IMR-90 (cell line): ENCODE results near the gene C2CD4B. TPM values are rescaled to one million over a fixed set of nuclear protein-coding genes. Genes with fewer than 3 reads are reported as not detected.

Experiments used
- ATAC-seq: fragments of 200-7000 bp; cut with Tn5 transposase; 2 replicates; pipeline ENCODE4 v1.9.1; 2020; ENCODE audit warnings: low read depth, mild to moderate bottlenecking, moderate library complexity
- BruUV-seq: library from RNA; stranded (reverse); fragments of 400-500 nt; replicated peaks from 2 replicates; lab custom pipeline; 2021; lab: Mats Ljungman, UMichigan
- CTCF ChIA-PET: fragments of 300-600 bp; formaldehyde crosslinking; extraction: SDS; loops from one replicate; lab custom pipeline; 2021; ENCODE audit warnings: antibody characterized with exemption; lab: Yijun Ruan, JAX
- POLR2A ChIA-PET: fragments of 300-600 bp; sonication (Branson Sonifier 250); formaldehyde crosslinking; loops from one replicate; lab custom pipeline; 2022; ENCODE audit warnings: antibody characterized with exemption; ENCODE audit not compliant: unreplicated experiment; lab: Charles Lee
- DNase-seq: peaks from one replicate; pipeline ENCODE4 v3.0.0; 2013
- H2AFZ ChIP-seq: replicated peaks from 2 replicates; pipeline ENCODE3; 2013; ENCODE audit warnings: low read length, mild to moderate bottlenecking; ENCODE audit not compliant: poor library complexity
- H2AK5ac ChIP-seq: 2 replicates; pipeline ENCODE4 v1.6.1; 2013; ENCODE audit warnings: low read depth, low read length, inconsistent platforms
- H2AK9ac ChIP-seq: replicated peaks from 2 replicates; pipeline ENCODE3; 2013; ENCODE audit warnings: mild to moderate bottlenecking, low read depth, low read length, moderate library complexity; ENCODE audit not compliant: poor library complexity
- H2BK120ac ChIP-seq: 2 replicates; pipeline ENCODE4 v1.6.1; 2013; ENCODE audit warnings: low read depth, low read length, inconsistent platforms
- H2BK15ac ChIP-seq: 3 replicates; pipeline ENCODE4 v1.6.1; 2013; ENCODE audit warnings: low read depth, low read length, inconsistent platforms
- H2BK20ac ChIP-seq: 2 replicates; pipeline ENCODE4 v1.6.1; 2013; ENCODE audit warnings: low read depth, mild to moderate bottlenecking, inconsistent platforms, low read length, moderate library complexity
- H2BK5ac ChIP-seq: 2 replicates; pipeline ENCODE4 v1.6.1; 2013; ENCODE audit warnings: mild to moderate bottlenecking, low read depth, low read length, inconsistent platforms; ENCODE audit not compliant: poor library complexity, severe bottlenecking
- H3K14ac ChIP-seq: replicated peaks from 2 replicates; pipeline ENCODE4 v1.6.1; 2013; ENCODE audit warnings: low read depth, low read length, inconsistent platforms
- H3K18ac ChIP-seq: 2 replicates; pipeline ENCODE4 v1.6.1; 2013; ENCODE audit warnings: low read depth, low read length, control low read depth
- H3K23ac ChIP-seq: 2 replicates; pipeline ENCODE4 v1.6.1; 2013; ENCODE audit warnings: low read depth, low read length, inconsistent platforms
- H3K27ac ChIP-seq: 2 replicates; pipeline ENCODE4 v1.5.1; 2013; ENCODE audit warnings: mild to moderate bottlenecking, control low read depth, low read length; ENCODE audit not compliant: insufficient read depth
- H3K27me3 ChIP-seq: 2 replicates; pipeline ENCODE4 v1.6.1; 2013; ENCODE audit warnings: low read length; ENCODE audit not compliant: control insufficient read depth, insufficient read depth
- H3K36me3 ChIP-seq: 2 replicates; pipeline ENCODE4 v1.6.1; 2013; ENCODE audit warnings: low read length, mixed read lengths; ENCODE audit not compliant: control insufficient read depth, insufficient read depth
- H3K4ac ChIP-seq: 2 replicates; pipeline ENCODE4 v1.6.1; 2013; ENCODE audit warnings: low read depth, low read length, inconsistent platforms
- H3K4me1 ChIP-seq: 2 replicates; pipeline ENCODE4 v1.6.1; 2013; ENCODE audit warnings: low read length, mixed read lengths; ENCODE audit not compliant: control insufficient read depth, insufficient read depth
- H3K4me2 ChIP-seq: 2 replicates; pipeline ENCODE4 v1.6.1; 2013; ENCODE audit warnings: low read depth, mild to moderate bottlenecking, control low read depth, low read length, moderate library complexity
- H3K4me3 ChIP-seq: 2 replicates; pipeline ENCODE4 v1.5.1; 2013; ENCODE audit warnings: low read depth, mild to moderate bottlenecking, control low read depth, low read length, moderate library complexity; ENCODE audit not compliant: insufficient read depth
- H3K56ac ChIP-seq: 2 replicates; pipeline ENCODE4 v1.6.1; 2013; ENCODE audit warnings: low read length, inconsistent platforms; ENCODE audit not compliant: insufficient read depth; ENCODE audit errors: extremely low read depth
- H3K79me1 ChIP-seq, 2 experiments: 2 replicates each; pipeline ENCODE4 v1.6.1; 2013; ENCODE audit warnings: low read length in 2 of 2, inconsistent platforms in 1 of 2, low read depth in 1 of 2
- H3K9ac ChIP-seq: 2 replicates; pipeline ENCODE4 v1.6.1; 2013; ENCODE audit warnings: low read depth, low read length, control low read depth
- H3K9me1 ChIP-seq: 2 replicates; pipeline ENCODE4 v1.6.1; 2013; ENCODE audit warnings: low read length, inconsistent platforms; ENCODE audit not compliant: insufficient read depth
- H3K9me3 ChIP-seq: 2 replicates; pipeline ENCODE4 v1.6.1; 2013; ENCODE audit warnings: low read length; ENCODE audit not compliant: control insufficient read depth, insufficient read depth
- H4K20me1 ChIP-seq: 2 replicates; pipeline ENCODE4 v1.6.1; 2013; ENCODE audit warnings: low read length, inconsistent platforms; ENCODE audit not compliant: insufficient read depth
- H4K5ac ChIP-seq: 2 replicates; pipeline ENCODE4 v1.6.1; 2013; ENCODE audit warnings: mild to moderate bottlenecking, low read depth, low read length, control low read depth
- H4K8ac ChIP-seq, 2 experiments: 2 replicates each; pipeline ENCODE4 v1.6.1; 2013; ENCODE audit warnings: low read depth in 2 of 2, low read length in 2 of 2, control low read depth in 1 of 2, inconsistent platforms in 1 of 2
- H4K91ac ChIP-seq: 2 replicates; pipeline ENCODE4 v1.6.1; 2013; ENCODE audit warnings: low read depth, low read length, inconsistent platforms; ENCODE audit not compliant: insufficient read depth
- POLR2A ChIP-seq: IDR thresholded peaks from 2 replicates; pipeline ENCODE4 v1.6.1; 2012; ENCODE audit warnings: mild to moderate bottlenecking, low read depth, low read length
- WGBS, 2 experiments: methylation state at CpG; one replicate each; pipeline versions ENCODE4 v1.1.5 to v1.1.7; 2013; ENCODE audit warnings: missing lambda C conversion rate in 2 of 2; ENCODE audit not compliant: insufficient read length in 1 of 2; ENCODE audit errors: extremely low coverage in 2 of 2; 5-methylcytosine and 5-hydroxymethylcytosine counted together
- dilution Hi-C: fragments of 300-500 bp; cut with HindIII; formaldehyde crosslinking; loops from one replicate; pipeline ENCODE4 v1.14.3; 2018; ENCODE audit warnings: low sequenced_read_pairs; ENCODE audit not compliant: unreplicated experiment
- in situ Hi-C: fragments of 300-500 bp; cut with MboI; formaldehyde crosslinking; loops from 3 replicates; pipeline ENCODE4 v1.14.3; 2019; ENCODE audit warnings: low sequenced_read_pairs, inconsistent platforms, mixed read lengths
- intact Hi-C: fragments of 100-400 bp; cut with micrococcal nuclease; formaldehyde crosslinking; loops from 2 replicates; pipeline ENCODE4 v1.10.0; 2022
- polyA plus RNA-seq, 3 experiments: library from polyadenylated mRNA; depleted of rRNA; stranded (reverse); fragments of >200 nt; gene quantifications; 2 replicates each; pipeline ENCODE4 v1.2.3, GENCODE V29; 2012; ENCODE audit warnings: low replicate concordance in 1 of 3
- total RNA-seq: library from RNA; depleted of rRNA; stranded (reverse); fragments of >200 nt; gene quantifications from 2 replicates; pipeline ENCODE4 v1.2.3, GENCODE V29; 2012
- TF ChIP-seq, protein P1 (sequence below): fragments of 150-350 bp; IDR thresholded peaks from 2 replicates; pipeline ENCODE4 v1.6.1; 2017; ENCODE audit warnings: mild to moderate bottlenecking, antibody characterized with exemption, low read length, low read depth

Gene C2CD4B
- total and polyA plus RNA-seq, 2 of the 4 experiments (the other 2 are of a cell fraction): not detected

DNA sequence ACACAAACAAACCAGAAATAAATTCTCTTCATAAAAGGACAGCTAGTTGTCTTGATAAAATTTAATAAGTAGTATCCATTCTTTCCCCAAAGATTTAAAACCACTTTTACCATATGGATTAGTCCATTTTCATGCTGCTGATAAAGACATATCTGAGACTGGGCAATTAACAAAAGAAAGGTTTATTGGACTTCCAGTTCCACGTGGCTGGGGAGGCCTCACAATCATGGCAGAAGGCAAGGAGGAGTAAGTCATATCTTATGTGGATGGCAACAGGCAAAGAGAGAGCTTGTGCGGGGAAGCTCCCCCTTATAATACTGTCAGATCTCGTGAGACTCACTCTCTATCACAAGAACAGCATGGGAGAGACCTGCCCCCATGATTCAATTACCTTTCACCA, 38.7 kb downstream of the C2CD4B start:
- TF ChIP-seq POLR2A: no peak
- TF ChIP-seq, protein P1, sequence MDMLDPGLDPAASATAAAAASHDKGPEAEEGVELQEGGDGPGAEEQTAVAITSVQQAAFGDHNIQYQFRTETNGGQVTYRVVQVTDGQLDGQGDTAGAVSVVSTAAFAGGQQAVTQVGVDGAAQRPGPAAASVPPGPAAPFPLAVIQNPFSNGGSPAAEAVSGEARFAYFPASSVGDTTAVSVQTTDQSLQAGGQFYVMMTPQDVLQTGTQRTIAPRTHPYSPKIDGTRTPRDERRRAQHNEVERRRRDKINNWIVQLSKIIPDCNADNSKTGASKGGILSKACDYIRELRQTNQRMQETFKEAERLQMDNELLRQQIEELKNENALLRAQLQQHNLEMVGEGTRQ: no peak
- Histone ChIP-seq H2AK9ac (no peak overlapping the region), H4K91ac (no peak overlapping the region), H3K9ac (no peak overlapping the region), H3K56ac (no peak overlapping the region), H3K9me3 (no peaks in the 10 kb centered on the region; the same call in 1 of the 2 replicates), H3K9me1 (no peaks in the 10 kb centered on the region), H3K4ac (no peak overlapping the region), H2BK120ac (no peak overlapping the region), H3K18ac (no peak overlapping the region), H4K8ac (no peak overlapping the region), H2BK15ac (no peak overlapping the region), H3K36me3 (no peaks in the 10 kb centered on the region), H3K4me2 (no peak overlapping the region), H3K27me3 (peaks cover 5% of the 10 kb centered on the region), H2BK20ac (no peak overlapping the region), H2AFZ (no peak overlapping the region), H3K14ac (no peak overlapping the region), H2AK5ac (no peak overlapping the region), H4K5ac (no peak overlapping the region), H2BK5ac (no peak overlapping the region), H3K79me1 (no peaks in the 10 kb centered on the region), H3K23ac (no peak overlapping the region), H3K4me3 (no peak overlapping the region), H3K27ac (no peak overlapping the region), H4K20me1 (no peaks in the 10 kb centered on the region), H3K4me1 (no peaks in the 10 kb centered on the region)
- BruUV-seq: no TSS peak
- ATAC-seq (no peak), DNase-seq (no peak)
- in situ Hi-C loops (no loop called here), dilution Hi-C loops (no loop called here), intact Hi-C loops (no loop called here)
- no CpG with 5 or more reads among the region's 3 CpGs for WGBS, 2 experiments
- ChIA-PET POLR2A (no interaction called here), CTCF (interaction anchor here (1.0 to 1.1 kb wide), 2 partner anchors 13 to 45 kb away, joined by 3 to 4 read pairs; no protein-coding TSS in a partner anchor)
